SK-N-SH treated with all-trans-retinoic acid at 6 μM for 48 hours (cell line): Measurements from ENCODE around the gene PDE9A.

Experiments
- ATAC-seq: fragments of 200-7000 bp; cut with Tn5 transposase; 3 replicates; pipeline ENCODE4 v1.9.1; 2020; ENCODE audit warnings: mild to moderate bottlenecking, moderate library complexity
- ARNTL ChIP-seq: fragments of 450-650 bp; formaldehyde crosslinking; IDR thresholded peaks from 2 replicates; pipeline ENCODE4 v1.5.0; 2020; ENCODE audit warnings: low read depth, mild to moderate bottlenecking, moderate library complexity, borderline replicate concordance
- CSDC2 ChIP-seq: fragments of 250-450 bp; sonication (Bioruptor Pico); IDR thresholded peaks from 2 replicates; pipeline ENCODE4 v1.5.0; 2020; ENCODE audit warnings: mild to moderate bottlenecking, moderate library complexity
- CSRNP3 ChIP-seq: fragments of 250-450 bp; sonication (Bioruptor Pico); IDR thresholded peaks from 2 replicates; pipeline ENCODE4 v1.5.1; 2021; ENCODE audit warnings: mild to moderate bottlenecking, moderate library complexity
- ESRRG ChIP-seq: fragments of 250-450 bp; sonication (Bioruptor Pico); IDR thresholded peaks from 2 replicates; pipeline ENCODE4 v1.6.1; 2021; ENCODE audit warnings: mild to moderate bottlenecking
- GLIS3 ChIP-seq: fragments of 250-450 bp; sonication (Bioruptor Pico); IDR thresholded peaks from 2 replicates; pipeline ENCODE4 v1.5.0; 2020; ENCODE audit warnings: mild to moderate bottlenecking, moderate library complexity
- OSR1 ChIP-seq: fragments of 250-450 bp; sonication (Bioruptor Pico); IDR thresholded peaks from 2 replicates; pipeline ENCODE4 v1.8.0; 2022; ENCODE audit warnings: moderate library complexity, mild to moderate bottlenecking, inconsistent platforms
- PPARA ChIP-seq: fragments of 250-450 bp; sonication (Bioruptor Pico); IDR thresholded peaks from 2 replicates; pipeline ENCODE4 v1.5.0; 2020; ENCODE audit warnings: mild to moderate bottlenecking, borderline replicate concordance
- SNAI2 ChIP-seq: fragments of 250-450 bp; sonication (Bioruptor Pico); IDR thresholded peaks from 2 replicates; pipeline ENCODE4 v1.5.0; 2020; ENCODE audit warnings: mild to moderate bottlenecking, moderate library complexity
- TOX ChIP-seq: fragments of 250-450 bp; sonication (Bioruptor Pico); IDR thresholded peaks from 2 replicates; pipeline ENCODE4 v1.8.0; 2021; ENCODE audit warnings: mild to moderate bottlenecking, moderate library complexity, borderline replicate concordance
- ZC3H10 ChIP-seq: fragments of 250-450 bp; sonication (Bioruptor Pico); IDR thresholded peaks from 2 replicates; pipeline ENCODE4 v1.5.1; 2021; ENCODE audit warnings: mild to moderate bottlenecking, moderate library complexity
- ZFP3 ChIP-seq: fragments of 250-450 bp; sonication (Bioruptor Pico); IDR thresholded peaks from 2 replicates; pipeline ENCODE4 v1.5.0; 2020; ENCODE audit warnings: mild to moderate bottlenecking, moderate library complexity
- ZNF70 ChIP-seq: fragments of 450-650 bp; formaldehyde crosslinking; IDR thresholded peaks from 2 replicates; pipeline ENCODE4 v1.5.0; 2020; ENCODE audit warnings: mild to moderate bottlenecking, moderate library complexity
- ZNF8 ChIP-seq: fragments of 450-650 bp; formaldehyde crosslinking; IDR thresholded peaks from 2 replicates; pipeline ENCODE4 v1.5.0; 2020; ENCODE audit warnings: mild to moderate bottlenecking, moderate library complexity
- TF ChIP-seq, protein P1 (sequence below): fragments of 250-450 bp; sonication (Bioruptor Pico); IDR thresholded peaks from 2 replicates; pipeline ENCODE4 v1.5.0; 2020; ENCODE audit warnings: mild to moderate bottlenecking, moderate library complexity
- TF ChIP-seq, protein P2 (sequence below): fragments of 250-450 bp; sonication (Bioruptor Pico); IDR thresholded peaks from 2 replicates; pipeline ENCODE4 v1.5.1; 2020; ENCODE audit warnings: low read depth, mild to moderate bottlenecking, moderate library complexity

Gene PDE9A

DNA sequence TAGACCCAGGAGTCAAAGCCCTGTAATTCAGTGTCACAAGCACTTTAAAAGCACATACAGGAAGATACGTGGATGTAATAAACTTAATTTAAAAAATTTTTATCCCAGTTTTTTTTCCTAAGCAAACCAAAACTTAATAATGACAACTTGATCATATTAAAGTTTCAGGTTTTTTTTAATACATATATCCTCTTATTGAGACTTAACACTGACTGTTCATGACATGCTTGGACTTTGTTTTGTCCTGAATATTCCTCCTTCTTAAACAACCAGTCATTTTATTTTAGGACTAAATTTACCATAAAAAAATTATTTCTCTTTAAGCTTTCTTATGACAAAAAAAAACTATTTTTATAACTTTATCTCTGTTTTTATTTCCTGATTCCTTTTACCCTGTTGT is 161.8 kb downstream of the PDE9A start (continued):
- TF ChIP-seq, protein P1, sequence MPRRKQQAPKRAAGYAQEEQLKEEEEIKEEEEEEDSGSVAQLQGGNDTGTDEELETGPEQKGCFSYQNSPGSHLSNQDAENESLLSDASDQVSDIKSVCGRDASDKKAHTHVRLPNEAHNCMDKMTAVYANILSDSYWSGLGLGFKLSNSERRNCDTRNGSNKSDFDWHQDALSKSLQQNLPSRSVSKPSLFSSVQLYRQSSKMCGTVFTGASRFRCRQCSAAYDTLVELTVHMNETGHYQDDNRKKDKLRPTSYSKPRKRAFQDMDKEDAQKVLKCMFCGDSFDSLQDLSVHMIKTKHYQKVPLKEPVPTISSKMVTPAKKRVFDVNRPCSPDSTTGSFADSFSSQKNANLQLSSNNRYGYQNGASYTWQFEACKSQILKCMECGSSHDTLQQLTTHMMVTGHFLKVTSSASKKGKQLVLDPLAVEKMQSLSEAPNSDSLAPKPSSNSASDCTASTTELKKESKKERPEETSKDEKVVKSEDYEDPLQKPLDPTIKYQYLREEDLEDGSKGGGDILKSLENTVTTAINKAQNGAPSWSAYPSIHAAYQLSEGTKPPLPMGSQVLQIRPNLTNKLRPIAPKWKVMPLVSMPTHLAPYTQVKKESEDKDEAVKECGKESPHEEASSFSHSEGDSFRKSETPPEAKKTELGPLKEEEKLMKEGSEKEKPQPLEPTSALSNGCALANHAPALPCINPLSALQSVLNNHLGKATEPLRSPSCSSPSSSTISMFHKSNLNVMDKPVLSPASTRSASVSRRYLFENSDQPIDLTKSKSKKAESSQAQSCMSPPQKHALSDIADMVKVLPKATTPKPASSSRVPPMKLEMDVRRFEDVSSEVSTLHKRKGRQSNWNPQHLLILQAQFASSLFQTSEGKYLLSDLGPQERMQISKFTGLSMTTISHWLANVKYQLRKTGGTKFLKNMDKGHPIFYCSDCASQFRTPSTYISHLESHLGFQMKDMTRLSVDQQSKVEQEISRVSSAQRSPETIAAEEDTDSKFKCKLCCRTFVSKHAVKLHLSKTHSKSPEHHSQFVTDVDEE (CRISPR knock-in tag): no peak
- TF ChIP-seq ZC3H10 (CRISPR knock-in tag): no peak
- no peak for TF ChIP-seq ARNTL (CRISPR knock-in tag)
- TF ChIP-seq ESRRG: no peak
- TF ChIP-seq SNAI2 (CRISPR knock-in tag): no peak

DNA sequence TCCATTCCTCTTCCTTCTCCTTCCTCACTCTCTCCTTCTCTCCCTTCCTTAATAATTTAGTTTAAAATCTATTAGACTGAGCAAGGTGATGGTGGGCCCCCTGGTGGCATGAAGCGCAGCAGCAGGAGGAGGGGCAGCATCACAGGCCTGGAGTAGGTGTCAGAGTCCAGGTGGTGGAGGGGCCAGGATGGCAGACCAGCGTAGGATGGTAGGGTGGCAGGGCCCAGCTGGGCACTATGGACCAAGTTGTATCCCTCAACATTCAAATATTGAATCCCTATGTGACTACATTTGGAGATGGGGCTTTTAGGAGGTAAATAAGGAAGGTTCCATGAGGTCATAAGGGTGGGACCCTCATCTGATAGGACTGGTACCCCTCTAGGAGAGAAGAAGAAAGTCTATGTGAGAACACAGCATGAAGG is 164.9 kb downstream of the PDE9A start:
- ATAC-seq: peak; percentile 55
- no peak for TF ChIP-seq ZFP3 (CRISPR knock-in tag)
- TF ChIP-seq, protein P1 (CRISPR knock-in tag): no peak
- TF ChIP-seq TOX: no peak
- TF ChIP-seq SNAI2 (CRISPR knock-in tag): no peak

- TF ChIP-seq GLIS3 (CRISPR knock-in tag) (no peak), ZNF70 (CRISPR knock-in tag) (no peak), ESRRG (no peak), ZC3H10 (CRISPR knock-in tag) (no peak), CSRNP3 (CRISPR knock-in tag) (no peak), ZFP3 (CRISPR knock-in tag) (no peak), CSDC2 (CRISPR knock-in tag) (no peak), PPARA (CRISPR knock-in tag) (no peak)
- ATAC-seq: no peak
Observed at GRCh38 chr21:42819861-42820615, 166.6 kb downstream of the PDE9A start.

DNA sequence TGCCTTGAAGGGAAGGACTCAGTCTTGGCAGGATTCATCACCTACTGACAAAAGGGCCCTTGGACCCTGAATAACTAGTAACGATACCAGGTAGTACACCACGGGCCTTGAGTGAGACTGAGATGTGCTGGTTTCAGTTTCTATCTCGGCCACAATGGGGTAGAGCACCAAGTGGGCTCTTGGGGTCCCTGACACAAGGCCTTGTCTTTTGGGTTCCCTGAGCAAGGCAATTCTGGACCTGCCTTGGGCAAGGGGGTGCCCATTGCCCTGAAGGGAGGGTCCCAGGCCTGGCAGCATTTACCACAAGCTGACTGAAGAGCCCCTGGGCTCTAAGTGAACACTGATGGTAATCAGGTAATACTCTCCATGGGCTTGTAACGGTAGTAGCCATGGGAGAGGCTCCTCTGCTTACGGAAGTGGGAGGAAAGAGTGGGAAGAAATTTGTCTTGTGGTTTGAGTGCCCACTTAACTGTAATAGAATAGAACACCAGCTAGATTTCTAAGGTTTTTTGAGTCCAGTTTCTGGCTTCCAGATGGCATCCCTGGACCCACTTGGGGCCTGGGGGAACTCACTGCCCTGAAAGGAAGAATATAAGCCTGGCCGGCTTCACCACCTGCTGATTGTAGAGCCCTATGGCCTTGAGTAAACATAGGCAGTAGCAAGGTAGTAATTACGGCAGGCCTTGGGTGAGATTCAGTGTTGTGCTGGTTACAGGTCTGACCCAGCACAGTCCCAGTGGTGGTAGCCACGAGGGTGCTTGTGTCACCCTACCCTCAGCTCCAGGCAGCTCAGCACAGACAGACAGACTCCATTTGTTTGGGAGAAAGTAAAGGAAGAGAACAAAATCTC is 167.4 kb downstream of the PDE9A start:
- ATAC-seq: no peak
- TF ChIP-seq ZNF8 (CRISPR knock-in tag) (no peak), CSDC2 (CRISPR knock-in tag) (no peak), ESRRG (no peak), CSRNP3 (CRISPR knock-in tag) (no peak), OSR1 (CRISPR knock-in tag) (no peak), SNAI2 (CRISPR knock-in tag) (no peak)
- TF ChIP-seq, protein P2, sequence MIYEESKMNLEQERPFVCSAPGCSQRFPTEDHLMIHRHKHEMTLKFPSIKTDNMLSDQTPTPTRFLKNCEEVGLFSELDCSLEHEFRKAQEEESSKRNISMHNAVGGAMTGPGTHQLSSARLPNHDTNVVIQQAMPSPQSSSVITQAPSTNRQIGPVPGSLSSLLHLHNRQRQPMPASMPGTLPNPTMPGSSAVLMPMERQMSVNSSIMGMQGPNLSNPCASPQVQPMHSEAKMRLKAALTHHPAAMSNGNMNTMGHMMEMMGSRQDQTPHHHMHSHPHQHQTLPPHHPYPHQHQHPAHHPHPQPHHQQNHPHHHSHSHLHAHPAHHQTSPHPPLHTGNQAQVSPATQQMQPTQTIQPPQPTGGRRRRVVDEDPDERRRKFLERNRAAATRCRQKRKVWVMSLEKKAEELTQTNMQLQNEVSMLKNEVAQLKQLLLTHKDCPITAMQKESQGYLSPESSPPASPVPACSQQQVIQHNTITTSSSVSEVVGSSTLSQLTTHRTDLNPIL: no peak
